C4-2B (cell line): Measurements from ENCODE around the gene ARRDC4.

Experiments used
- H3K27ac ChIP-seq: fragments of 450-650 bp; 2 replicates; pipeline ENCODE4 v1.5.1; 2017
- ZFX ChIP-seq: fragments of 450-650 bp; IDR thresholded peaks from 2 replicates; pipeline ENCODE4 v1.6.1; 2017
- TF ChIP-seq, protein P1 (sequence below): fragments of 450-650 bp; conservative IDR thresholded peaks from 2 replicates; pipeline ENCODE4 v1.5.1; 2017; ENCODE audit warnings: mild to moderate bottlenecking

ARRDC4 gene

DNA sequence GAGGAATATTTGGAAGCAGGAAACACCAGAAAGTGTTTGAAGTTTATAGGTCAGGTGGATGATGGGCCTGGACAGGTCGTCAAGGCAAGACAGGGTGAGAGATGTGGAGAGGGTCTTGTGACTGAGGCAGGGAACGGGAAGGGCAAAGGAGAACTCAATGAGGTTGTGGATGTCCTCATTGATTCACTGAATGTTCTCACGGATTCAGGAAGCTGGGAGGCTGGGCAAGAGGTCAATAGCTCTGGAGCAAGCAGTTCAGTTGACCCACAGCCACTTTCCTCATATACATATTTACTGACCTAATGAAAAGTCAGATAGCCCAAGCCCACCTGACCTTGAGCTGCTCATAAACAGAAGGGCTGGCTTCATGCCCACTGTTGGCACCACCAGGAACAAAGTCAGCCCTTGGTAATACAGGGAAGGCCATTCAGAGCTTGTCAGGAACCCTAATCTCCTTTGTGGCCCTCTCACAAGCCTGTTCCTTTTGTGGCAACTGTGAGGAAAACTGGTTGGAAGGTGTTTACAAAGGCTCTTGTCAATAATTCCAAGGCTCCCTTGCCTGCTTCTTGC lies 31.6 kb downstream of the ARRDC4 start:
- H3K27ac ChIP-seq: no peak overlapping the region
- TF ChIP-seq, protein P1, sequence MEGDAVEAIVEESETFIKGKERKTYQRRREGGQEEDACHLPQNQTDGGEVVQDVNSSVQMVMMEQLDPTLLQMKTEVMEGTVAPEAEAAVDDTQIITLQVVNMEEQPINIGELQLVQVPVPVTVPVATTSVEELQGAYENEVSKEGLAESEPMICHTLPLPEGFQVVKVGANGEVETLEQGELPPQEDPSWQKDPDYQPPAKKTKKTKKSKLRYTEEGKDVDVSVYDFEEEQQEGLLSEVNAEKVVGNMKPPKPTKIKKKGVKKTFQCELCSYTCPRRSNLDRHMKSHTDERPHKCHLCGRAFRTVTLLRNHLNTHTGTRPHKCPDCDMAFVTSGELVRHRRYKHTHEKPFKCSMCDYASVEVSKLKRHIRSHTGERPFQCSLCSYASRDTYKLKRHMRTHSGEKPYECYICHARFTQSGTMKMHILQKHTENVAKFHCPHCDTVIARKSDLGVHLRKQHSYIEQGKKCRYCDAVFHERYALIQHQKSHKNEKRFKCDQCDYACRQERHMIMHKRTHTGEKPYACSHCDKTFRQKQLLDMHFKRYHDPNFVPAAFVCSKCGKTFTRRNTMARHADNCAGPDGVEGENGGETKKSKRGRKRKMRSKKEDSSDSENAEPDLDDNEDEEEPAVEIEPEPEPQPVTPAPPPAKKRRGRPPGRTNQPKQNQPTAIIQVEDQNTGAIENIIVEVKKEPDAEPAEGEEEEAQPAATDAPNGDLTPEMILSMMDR: no peak
- no peak for TF ChIP-seq ZFX

DNA sequence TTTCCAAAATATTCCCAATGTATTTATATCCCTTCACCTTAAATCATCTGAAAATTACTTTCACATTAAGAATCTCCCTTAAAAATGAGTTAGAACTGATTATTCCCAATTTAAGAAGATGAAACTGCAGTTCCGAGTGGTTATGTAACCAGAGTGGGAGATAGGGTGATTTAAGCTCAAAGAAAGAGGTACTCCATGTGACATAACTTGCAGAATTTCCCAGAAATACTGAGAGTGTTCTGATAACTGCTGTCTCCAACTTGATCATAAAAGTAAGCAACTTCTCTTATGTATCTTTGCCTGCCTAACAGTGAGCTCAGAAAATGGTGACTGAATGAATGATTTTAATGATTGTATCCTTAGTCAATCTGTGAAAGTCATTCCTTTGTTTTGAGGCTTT lies 32.3 kb downstream of the ARRDC4 start:
- no peak for TF ChIP-seq ZFX
- TF ChIP-seq, protein P1: no peak
- H3K27ac ChIP-seq: no peak overlapping the region

- TF ChIP-seq, protein P1: no peak
- no peak for TF ChIP-seq ZFX
- no peak overlapping the region for H3K27ac ChIP-seq
These were observed 32.8 kb downstream of the ARRDC4 start for GRCh38 chr15:97993310-97993738.

DNA sequence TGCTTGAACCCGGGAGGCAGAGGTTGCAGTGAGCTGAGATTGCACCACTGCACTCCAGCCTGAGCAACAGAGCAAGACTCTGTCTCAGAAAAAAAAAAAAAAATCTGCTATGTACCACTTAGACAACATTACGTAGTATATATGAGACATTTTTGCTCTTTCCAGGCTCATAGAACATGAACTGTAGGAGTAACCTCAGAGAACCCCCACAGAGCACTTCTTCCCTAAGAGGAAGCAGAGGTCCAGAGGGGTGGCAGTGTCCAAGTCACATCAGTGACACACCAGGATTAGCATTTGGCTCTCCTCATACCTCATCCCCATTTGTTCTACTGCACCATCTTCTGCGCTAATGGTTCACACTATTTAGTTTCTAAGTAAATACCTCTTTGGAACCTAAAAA lies 33.7 kb downstream of the ARRDC4 start:
- TF ChIP-seq, protein P1: no peak
- no peak for TF ChIP-seq ZFX
- H3K27ac ChIP-seq: no peak overlapping the region

DNA sequence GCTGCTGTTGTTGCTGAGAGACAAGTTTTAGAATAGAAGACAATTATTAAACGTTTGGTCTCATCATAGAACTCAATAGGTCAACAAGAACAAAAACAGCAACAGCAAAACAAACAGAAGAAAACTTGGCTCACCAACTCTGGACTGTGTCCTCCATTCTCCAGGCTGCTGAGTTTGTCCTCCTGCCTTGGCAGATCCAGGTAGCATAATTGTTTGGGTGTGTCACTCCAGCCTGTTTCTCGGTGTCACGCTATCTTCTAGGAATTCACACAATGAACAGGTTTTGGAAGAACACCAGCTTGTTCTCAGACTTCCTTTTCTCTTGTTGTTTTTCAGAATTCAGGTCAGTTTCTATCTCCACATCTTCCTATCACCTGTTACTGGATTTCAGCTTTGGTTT lies 34.7 kb downstream of the ARRDC4 start:
- H3K27ac ChIP-seq: no peak overlapping the region
- TF ChIP-seq, protein P1: no peak

GRCh38 chr15:97995881-97996603 lies 35.5 kb downstream of the ARRDC4 start:
- no peak for TF ChIP-seq ZFX
- TF ChIP-seq, protein P1: peak; percentile 47
- no peak overlapping the region for H3K27ac ChIP-seq

DNA sequence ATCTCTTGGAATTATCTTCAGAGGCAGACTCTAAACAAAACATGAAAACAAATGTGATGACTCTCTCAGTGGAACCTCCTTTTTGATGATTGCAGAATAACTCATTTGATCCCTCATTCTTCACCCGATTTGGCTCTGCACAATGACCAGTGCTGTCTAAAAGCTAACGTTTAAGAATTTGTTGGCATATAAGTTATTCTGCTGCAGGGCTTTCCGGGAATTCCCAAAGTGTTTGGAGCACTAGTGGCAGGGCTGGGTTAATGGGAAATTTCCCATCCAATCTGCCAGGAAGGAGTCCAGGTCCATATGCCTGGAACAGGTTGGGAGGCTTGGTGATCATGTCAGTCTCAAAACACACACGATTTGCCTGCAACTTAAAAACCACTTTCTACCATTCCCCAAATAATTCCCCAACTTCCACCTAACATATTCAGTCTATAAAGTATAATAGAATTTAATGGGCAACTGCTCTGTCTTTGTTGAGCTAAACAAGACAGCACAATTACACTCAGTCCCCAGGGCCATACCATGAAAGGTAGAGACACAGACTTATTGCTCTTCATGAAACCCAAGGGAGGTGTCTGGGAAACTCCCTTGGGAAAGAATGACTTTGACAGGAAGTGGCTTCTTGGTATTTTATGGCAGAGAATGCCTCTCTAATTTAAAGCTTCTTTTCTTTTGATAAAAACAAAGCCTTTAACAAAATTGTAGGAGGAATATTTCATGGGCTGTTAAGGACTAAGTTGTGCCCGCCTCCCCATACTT lies 38.0 kb downstream of the ARRDC4 start:
- H3K27ac ChIP-seq: no peak overlapping the region
- no peak for TF ChIP-seq ZFX
- TF ChIP-seq, protein P1: no peak
